K562 (cell line): ENCODE results near the gene RALGPS1. TPM values are rescaled to one million over a fixed set of nuclear protein-coding genes. Genes with fewer than 3 reads are reported as not detected.

ENCODE experiments used
- ATAC-seq: fragments of 200-7000 bp; cut with Tn5 transposase; 3 replicates; pipeline ENCODE4 v1.9.1; 2020; ENCODE audit warnings: moderate library complexity
- BruUV-seq: library from RNA; stranded (reverse); fragments of 400-500 nt; replicated peaks from 2 replicates; lab custom pipeline; 2021; lab: Mats Ljungman, UMichigan
- CTCF ChIA-PET: fragments of 300-600 bp; formaldehyde crosslinking; extraction: SDS; loops from one replicate; lab custom pipeline; 2021; ENCODE audit warnings: low intra/inter-chr PET ratio; lab: Yijun Ruan, JAX
- POLR2A ChIA-PET: fragments of 300-600, 350-650 bp; sonication (Branson Sonifier 250); formaldehyde crosslinking; extraction: SDS; loops from one replicate; lab custom pipeline; 2021; ENCODE audit warnings: antibody characterized with exemption, inconsistent platforms; lab: Yijun Ruan, JAX
- DNase-seq, 4 experiments: peaks; one replicate each; pipeline versions ENCODE4 v3.0.0 to v3.0.0-alpha.2; 2011 to 2018; ENCODE audit warnings: low spot score in 3 of 4, mixed read lengths in 3 of 4; ENCODE audit errors: extremely low read depth in 1 of 4
- FAIRE-seq: peaks from 2 replicates; lab custom pipeline; 2011; peaks lifted over from hg19 to GRCh38; lab: Jason Lieb, UNC
- H2AFZ ChIP-seq: 2 replicates; pipeline ENCODE4 v1.6.0; 2011; ENCODE audit warnings: low read depth, low read length, control low read depth, inconsistent platforms
- H3K27ac ChIP-seq: fragments of 200-600 bp; 3 replicates; pipeline ENCODE4 v1.8.0; 2011; ENCODE audit warnings: low read depth, mild to moderate bottlenecking, control low read depth, inconsistent platforms, low read length, moderate library complexity, mixed read lengths; ENCODE audit errors: extremely low read depth
- H3K27me3 ChIP-seq, 2 experiments: fragments of 300-600 bp in 1 of 2; 2 replicates in 1 of 2; 3 replicates in 1 of 2; pipeline versions ENCODE4 v1.6.0 to v1.8.0; 2011; ENCODE audit warnings: inconsistent platforms in 2 of 2, low read length in 2 of 2, mild to moderate bottlenecking in 1 of 2, mixed read lengths in 1 of 2, moderate library complexity in 1 of 2; ENCODE audit not compliant: control insufficient read depth in 2 of 2, insufficient read depth in 2 of 2
- H3K36me3 ChIP-seq: fragments of 300-600 bp; 3 replicates; pipeline ENCODE4 v1.8.0; 2011; ENCODE audit warnings: mild to moderate bottlenecking, low read length, inconsistent platforms; ENCODE audit not compliant: control insufficient read depth, insufficient read depth
- H3K4me1 ChIP-seq, 2 experiments: fragments of 200-600 bp in 1 of 2; replicated peaks in 1 of 2; 2 replicates in 1 of 2; 3 replicates in 1 of 2; pipeline versions ENCODE4 v1.5.1 to v1.8.0; 2011; ENCODE audit warnings: inconsistent platforms in 2 of 2, low read length in 2 of 2, mild to moderate bottlenecking in 1 of 2, mixed read lengths in 1 of 2, moderate library complexity in 1 of 2; ENCODE audit not compliant: control insufficient read depth in 2 of 2, insufficient read depth in 2 of 2
- H3K4me2 ChIP-seq: 2 replicates; pipeline ENCODE4 v1.6.1; 2011; ENCODE audit warnings: low read length, control low read depth, inconsistent platforms, mixed read lengths; ENCODE audit not compliant: insufficient read depth
- H3K4me3 ChIP-seq: fragments of 200-600 bp; sonication (generic), shearing (Covaris generic); 2 replicates; pipeline ENCODE4 v1.5.1; 2016; ENCODE audit warnings: control low read depth, inconsistent platforms
- H3K79me2 ChIP-seq: fragments of 200-600 bp; 3 replicates; pipeline ENCODE4 v1.8.0; 2011; ENCODE audit warnings: low read length, inconsistent platforms; ENCODE audit not compliant: control insufficient read depth, insufficient read depth
- H3K9ac ChIP-seq, 2 experiments: 2 replicates each; pipeline versions ENCODE4 v1.6.0 to v1.6.1; 2011; ENCODE audit warnings: low read depth in 2 of 2, low read length in 2 of 2, control low read depth in 1 of 2, inconsistent platforms in 1 of 2, mild to moderate bottlenecking in 1 of 2, mixed read lengths in 1 of 2; ENCODE audit not compliant: insufficient read depth in 1 of 2
- H3K9me1 ChIP-seq: one replicate; pipeline ENCODE4 v1.6.0; 2011; ENCODE audit warnings: inconsistent platforms, mild to moderate bottlenecking, low read length, moderate library complexity; ENCODE audit not compliant: control insufficient read depth, insufficient read depth
- H3K9me3 ChIP-seq: replicated peaks from 2 replicates; pipeline ENCODE4 v1.5.1; 2011; ENCODE audit warnings: low read depth, low read length, inconsistent platforms; ENCODE audit not compliant: control insufficient read depth, insufficient read depth
- H4K20me1 ChIP-seq: replicated peaks from 2 replicates; pipeline ENCODE4 v1.6.1; 2011; ENCODE audit warnings: low read length, inconsistent platforms, mixed read lengths; ENCODE audit not compliant: control insufficient read depth, insufficient read depth
- ATF1 ChIP-seq, 2 experiments: fragments of 450-650 bp in 1 of 2; IDR thresholded peaks; 2 replicates each; pipeline ENCODE4 v1.6.1; 2016; ENCODE audit warnings: missing compliant biosample characterization in 1 of 2, missing genetic modification characterization in 1 of 2
- CTBP1 ChIP-seq: fragments of 450-650 bp; IDR thresholded peaks from 2 replicates; pipeline ENCODE4 v1.6.1; 2016; ENCODE audit warnings: borderline replicate concordance
- E2F3 ChIP-seq: fragments of 250-450 bp; sonication (Bioruptor Pico); IDR thresholded peaks from 2 replicates; pipeline ENCODE4 v1.4.0; 2020; ENCODE audit warnings: mild to moderate bottlenecking
- GTF2F1 ChIP-seq: IDR thresholded peaks from 2 replicates; pipeline ENCODE4 v1.6.1; 2011; ENCODE audit warnings: low read depth, low read length, improper control_type of control experiment
- KDM4B ChIP-seq, 2 experiments: fragments of 450-650 bp in 1 of 2; sonication (generic) in 1 of 2; IDR thresholded peaks; 2 replicates each; pipeline ENCODE4 v1.6.1; 2016 to 2017; ENCODE audit warnings: borderline replicate concordance in 2 of 2, antibody characterized with exemption in 1 of 2, low read depth in 1 of 2, mild to moderate bottlenecking in 1 of 2
- LEF1 ChIP-seq: fragments of 450-650 bp; IDR thresholded peaks from 2 replicates; pipeline ENCODE4 v1.6.1; 2016; ENCODE audit warnings: mild to moderate bottlenecking
- MCM3 ChIP-seq: fragments of 450-650 bp; IDR thresholded peaks from 2 replicates; pipeline ENCODE4 v1.6.1; 2016
- RBM22 ChIP-seq: fragments of 200-400 bp; formaldehyde crosslinking; IDR thresholded peaks from 2 replicates; pipeline ENCODE4 v1.6.1; 2018; ENCODE audit warnings: low read length, low read depth; ENCODE audit not compliant: poor library complexity, severe bottlenecking
- RBM25 ChIP-seq: fragments of 200-400 bp; formaldehyde crosslinking; IDR thresholded peaks from 2 replicates; pipeline ENCODE4 v1.6.1; 2018; ENCODE audit warnings: low read length, low read depth, moderate library complexity; ENCODE audit not compliant: severe bottlenecking
- SMAD4 ChIP-seq: fragments of 250-450 bp; sonication (Bioruptor Pico); conservative IDR thresholded peaks from 2 replicates; pipeline ENCODE4 v1.8.0; 2021; ENCODE audit warnings: inconsistent platforms, mild to moderate bottlenecking, moderate library complexity
- TBL1XR1 ChIP-seq, 2 experiments: IDR thresholded peaks; 2 replicates each; pipeline ENCODE4 v1.6.1; 2012; ENCODE audit warnings: improper control_type of control experiment in 2 of 2, low read length in 2 of 2, mild to moderate bottlenecking in 1 of 2
- WGBS: fragments of 100-300 bp; shearing (Covaris generic); methylation state at CpG from one replicate; pipeline ENCODE4 v1.1.6; 2016; ENCODE audit warnings: low coverage, mixed read lengths; ENCODE audit not compliant: insufficient coverage; ENCODE audit errors: missing lambda C conversion rate; 5-methylcytosine and 5-hydroxymethylcytosine counted together
- in situ Hi-C: fragments of 300-500 bp; cut with MboI; formaldehyde crosslinking; loops from 4 replicates; pipeline ENCODE4 v1.15.0; 2018; ENCODE audit warnings: inconsistent platforms, mixed read lengths
- intact Hi-C: fragments of 100-400 bp; cut with micrococcal nuclease; formaldehyde crosslinking; loops from 2 replicates; pipeline ENCODE4 v1.14.2; 2022
- polyA plus RNA-seq, 8 experiments: library from polyadenylated mRNA; depleted of rRNA in 4 of 8; stranded (reverse) in 5 of 8; unstranded in 3 of 8; fragments of >200 nt; fragmentation: Nextera tagmentation in 2 of 8; fragmentation: Illumina TruSeq in 1 of 8; extraction: Ambion mirVana in 2 of 8; extraction: Trizol in 1 of 8; gene quantifications; 2 replicates each; pipeline versions ENCODE4 v1.2.1 to v1.2.3, GENCODE V29; 2011 to 2014; ENCODE audit warnings: inconsistent platforms in 1 of 8, missing spikeins in 1 of 8
- total RNA-seq, 7 experiments: library from RNA; depleted of rRNA in 6 of 7; stranded (reverse); fragments of >200 nt in 6 of 7; fragmentation: Illumina TruSeq in 2 of 7; extraction: Trizol in 2 of 7; gene quantifications; 2 replicates each; pipeline versions ENCODE4 v1.2.1 to v1.2.3, GENCODE V29; 2011 to 2021; ENCODE audit warnings: low replicate concordance in 1 of 7
- TF ChIP-seq, protein P1 (sequence below), 3 experiments: fragments of 200-800 bp in 1 of 3; fragments of 250-450 bp in 1 of 3; fragments of 450-650 bp in 1 of 3; sonication (Bioruptor Pico) in 1 of 3; sonication (Bioruptor generic) in 1 of 3; formaldehyde crosslinking in 1 of 3; IDR thresholded peaks; 2 replicates each; pipeline versions ENCODE4 v1.6.1 to v1.8.0; 2016 to 2022; ENCODE audit warnings: mild to moderate bottlenecking in 2 of 3, missing genetic modification characterization in 2 of 3, missing compliant biosample characterization in 1 of 3, moderate library complexity in 1 of 3

The RALGPS1 gene
- total and polyA plus RNA-seq, 9 of the 15 experiments (the other 6 are each of a cell fraction or from before 2014, with no cell fraction given) = 0.04 to 2.6 (median 1.5) TPM

- no peak overlapping the region for H3K4me3 ChIP-seq
- BruUV-seq = no TSS peak
- WGBS = 2% methylated on average over 2 of the region's 2 CpGs
- H3K27me3 ChIP-seq = peaks cover 17 to 50% of the 10 kb centered on the region in 2 experiments
- ChIA-PET CTCF (no interaction called here), POLR2A (interaction anchor here (0.6 to 0.9 kb wide), 2 partner anchors 9 to 92 kb away, joined by 3 to 4 read pairs; no protein-coding TSS in a partner anchor)
- in situ Hi-C loops (no loop called here), intact Hi-C loops (no loop called here)
- H3K4me2 ChIP-seq = no peak overlapping the region
- no peak overlapping the region for H2AFZ ChIP-seq
- FAIRE-seq (no peak), ATAC-seq (no peak), DNase-seq (no peak)
- no peaks in the 10 kb centered on the region for H3K9me1 ChIP-seq
- no peaks in the 10 kb centered on the region; the same call in 1 of the 2 replicates for H4K20me1 ChIP-seq
- no peak overlapping the region for H3K9ac ChIP-seq
- no peak overlapping the region for H3K27ac ChIP-seq
- H3K9me3 ChIP-seq = no peaks in the 10 kb centered on the region
- H3K36me3 ChIP-seq = no peaks in the 10 kb centered on the region
- no peaks in the 10 kb centered on the region for H3K79me2 ChIP-seq
- H3K4me1 ChIP-seq = no peaks in the 10 kb centered on the region
- TF ChIP-seq, protein P1, sequence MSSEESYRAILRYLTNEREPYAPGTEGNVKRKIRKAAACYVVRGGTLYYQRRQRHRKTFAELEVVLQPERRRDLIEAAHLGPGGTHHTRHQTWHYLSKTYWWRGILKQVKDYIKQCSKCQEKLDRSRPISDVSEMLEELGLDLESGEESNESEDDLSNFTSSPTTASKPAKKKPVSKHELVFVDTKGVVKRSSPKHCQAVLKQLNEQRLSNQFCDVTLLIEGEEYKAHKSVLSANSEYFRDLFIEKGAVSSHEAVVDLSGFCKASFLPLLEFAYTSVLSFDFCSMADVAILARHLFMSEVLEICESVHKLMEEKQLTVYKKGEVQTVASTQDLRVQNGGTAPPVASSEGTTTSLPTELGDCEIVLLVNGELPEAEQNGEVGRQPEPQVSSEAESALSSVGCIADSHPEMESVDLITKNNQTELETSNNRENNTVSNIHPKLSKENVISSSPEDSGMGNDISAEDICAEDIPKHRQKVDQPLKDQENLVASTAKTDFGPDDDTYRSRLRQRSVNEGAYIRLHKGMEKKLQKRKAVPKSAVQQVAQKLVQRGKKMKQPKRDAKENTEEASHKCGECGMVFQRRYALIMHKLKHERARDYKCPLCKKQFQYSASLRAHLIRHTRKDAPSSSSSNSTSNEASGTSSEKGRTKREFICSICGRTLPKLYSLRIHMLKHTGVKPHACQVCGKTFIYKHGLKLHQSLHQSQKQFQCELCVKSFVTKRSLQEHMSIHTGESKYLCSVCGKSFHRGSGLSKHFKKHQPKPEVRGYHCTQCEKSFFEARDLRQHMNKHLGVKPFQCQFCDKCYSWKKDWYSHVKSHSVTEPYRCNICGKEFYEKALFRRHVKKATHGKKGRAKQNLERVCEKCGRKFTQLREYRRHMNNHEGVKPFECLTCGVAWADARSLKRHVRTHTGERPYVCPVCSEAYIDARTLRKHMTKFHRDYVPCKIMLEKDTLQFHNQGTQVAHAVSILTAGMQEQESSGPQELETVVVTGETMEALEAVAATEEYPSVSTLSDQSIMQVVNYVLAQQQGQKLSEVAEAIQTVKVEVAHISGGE (CRISPR knock-in tag; IDR thresholded peaks at IDR 0.05) = no peak
- TF ChIP-seq RBM22 (no peak), RBM25 (no peak), KDM4B (IDR thresholded peaks at IDR 0.05; ENCODE audit: borderline replicate concordance in 2 of 2, low read depth in 1 of 2) (no peak), GTF2F1 (no peak), MCM3 (no peak), E2F3 (CRISPR knock-in tag) (no peak), SMAD4 (CRISPR knock-in tag) (no peak), LEF1 (no peak), TBL1XR1 (IDR thresholded peaks at IDR 0.05; ENCODE audit: low read length in 2 of 2) (no peak), ATF1 (CRISPR knock-in tag; IDR thresholded peaks at IDR 0.05) (no peak), ATF1 (tag; IDR thresholded peaks at IDR 0.05) (no peak), CTBP1 (no peak)
Measured at GRCh38 chr9:127142931-127143464, 228.4 kb downstream of the RALGPS1 start.
